ENCODE measurements around the gene MYH14. TPM values are rescaled to one million over a fixed set of nuclear protein-coding genes. Genes with fewer than 3 reads are reported as not detected.

The MYH14 gene
- total RNA-seq, 1 donor from 2014 or later: not detected

DNA sequence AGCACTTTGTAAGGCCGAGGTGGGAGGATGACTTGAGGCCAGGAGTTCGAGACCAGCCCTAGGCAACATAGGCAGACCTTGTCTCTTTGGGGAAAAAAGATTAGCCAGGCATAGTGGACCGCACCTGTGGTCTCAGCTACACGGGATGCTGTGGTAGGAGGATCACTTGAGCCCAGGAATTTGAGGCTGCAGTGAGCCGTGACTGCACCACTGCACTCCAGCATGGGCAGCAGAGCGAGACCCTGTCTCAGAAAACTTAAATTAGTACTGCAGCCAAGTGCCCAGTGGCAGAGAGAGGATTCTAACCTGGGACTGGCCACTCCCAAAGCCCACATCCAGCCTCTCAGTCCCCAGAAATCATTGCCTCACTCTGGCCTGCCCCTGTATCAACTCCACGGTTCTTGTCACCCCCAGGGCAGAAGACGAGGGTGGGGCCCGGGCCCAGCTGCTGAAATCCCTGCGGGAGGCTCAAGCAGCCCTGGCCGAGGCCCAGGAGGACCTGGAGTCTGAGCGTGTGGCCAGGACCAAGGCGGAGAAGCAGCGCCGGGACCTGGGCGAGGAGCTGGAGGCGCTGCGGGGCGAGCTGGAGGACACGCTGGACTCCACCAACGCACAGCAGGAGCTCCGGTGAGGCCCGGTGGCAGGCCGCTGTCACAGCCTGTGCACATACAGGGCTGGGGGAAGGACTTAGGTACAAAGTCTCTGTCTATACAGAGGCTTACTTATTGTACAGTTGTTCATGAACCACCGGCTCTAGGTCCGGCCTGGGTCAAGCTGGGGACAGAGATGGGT is 72.4 kb downstream of the MYH14 start:
- H3K36me3 Mint-ChIP-seq (ENCODE audit: low read depth, unreplicated experiment): peaks cover 20% of the 10 kb centered on the region
- H3K27me3 Mint-ChIP-seq (ENCODE audit: unreplicated experiment): peaks cover 17% of the 10 kb centered on the region
- H3K27ac Mint-ChIP-seq (ENCODE audit: unreplicated experiment): no peak overlapping the region
- H3K9me3 Mint-ChIP-seq (ENCODE audit: unreplicated experiment): peaks cover 38% of the 10 kb centered on the region
- no peak for DNase-seq (ENCODE audit: low spot score)
- no peaks in the 10 kb centered on the region for H3K4me1 Mint-ChIP-seq (ENCODE audit: unreplicated experiment)
- TF ChIP-seq, protein P1, sequence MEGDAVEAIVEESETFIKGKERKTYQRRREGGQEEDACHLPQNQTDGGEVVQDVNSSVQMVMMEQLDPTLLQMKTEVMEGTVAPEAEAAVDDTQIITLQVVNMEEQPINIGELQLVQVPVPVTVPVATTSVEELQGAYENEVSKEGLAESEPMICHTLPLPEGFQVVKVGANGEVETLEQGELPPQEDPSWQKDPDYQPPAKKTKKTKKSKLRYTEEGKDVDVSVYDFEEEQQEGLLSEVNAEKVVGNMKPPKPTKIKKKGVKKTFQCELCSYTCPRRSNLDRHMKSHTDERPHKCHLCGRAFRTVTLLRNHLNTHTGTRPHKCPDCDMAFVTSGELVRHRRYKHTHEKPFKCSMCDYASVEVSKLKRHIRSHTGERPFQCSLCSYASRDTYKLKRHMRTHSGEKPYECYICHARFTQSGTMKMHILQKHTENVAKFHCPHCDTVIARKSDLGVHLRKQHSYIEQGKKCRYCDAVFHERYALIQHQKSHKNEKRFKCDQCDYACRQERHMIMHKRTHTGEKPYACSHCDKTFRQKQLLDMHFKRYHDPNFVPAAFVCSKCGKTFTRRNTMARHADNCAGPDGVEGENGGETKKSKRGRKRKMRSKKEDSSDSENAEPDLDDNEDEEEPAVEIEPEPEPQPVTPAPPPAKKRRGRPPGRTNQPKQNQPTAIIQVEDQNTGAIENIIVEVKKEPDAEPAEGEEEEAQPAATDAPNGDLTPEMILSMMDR (IDR thresholded peaks at IDR 0.05; ENCODE audit: unreplicated experiment): no peak
- no peak overlapping the region for H3K4me3 Mint-ChIP-seq (ENCODE audit: unreplicated experiment)

DNA sequence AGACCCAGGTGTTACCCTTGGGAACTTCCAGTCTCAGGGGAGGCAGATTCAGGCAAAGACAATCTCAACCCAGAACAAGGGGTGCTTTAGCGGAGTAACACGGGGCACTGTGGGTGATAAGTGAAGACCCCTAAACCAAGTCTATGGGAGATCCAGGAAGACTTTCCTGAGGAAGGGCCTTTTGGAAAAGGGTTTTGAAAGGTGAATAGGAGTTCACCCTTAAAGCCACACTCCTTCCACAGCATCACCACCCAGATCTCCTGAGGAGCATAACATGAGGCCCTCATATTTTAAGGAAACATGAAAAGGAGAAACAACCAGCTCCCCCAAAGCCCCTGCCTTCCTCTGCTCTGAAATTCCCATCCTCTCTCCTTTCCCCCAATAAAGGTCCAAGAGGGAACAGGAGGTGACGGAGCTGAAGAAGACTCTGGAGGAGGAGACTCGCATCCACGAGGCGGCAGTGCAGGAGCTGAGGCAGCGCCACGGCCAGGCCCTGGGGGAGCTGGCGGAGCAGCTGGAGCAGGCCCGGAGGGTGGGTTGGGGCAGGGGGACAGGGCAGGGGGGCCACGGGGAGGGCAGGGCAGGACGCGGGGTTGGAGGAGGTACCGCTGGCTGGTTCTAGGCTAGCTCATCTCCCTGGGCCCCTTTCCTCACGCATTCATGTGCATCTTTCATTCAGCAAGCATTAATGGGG is 73.1 kb downstream of the MYH14 start:
- peaks cover 19% of the 10 kb centered on the region for H3K27me3 Mint-ChIP-seq (ENCODE audit: unreplicated experiment)
- H3K4me1 Mint-ChIP-seq (ENCODE audit: unreplicated experiment): no peaks in the 10 kb centered on the region
- H3K27ac Mint-ChIP-seq (ENCODE audit: unreplicated experiment): no peak overlapping the region
- H3K4me3 Mint-ChIP-seq (ENCODE audit: unreplicated experiment): no peak overlapping the region
- H3K36me3 Mint-ChIP-seq (ENCODE audit: low read depth, unreplicated experiment): peaks cover 17% of the 10 kb centered on the region
- TF ChIP-seq, protein P1 (IDR thresholded peaks at IDR 0.05; ENCODE audit: unreplicated experiment): no peak
- DNase-seq (ENCODE audit: low spot score): no peak
- peaks cover 36% of the 10 kb centered on the region for H3K9me3 Mint-ChIP-seq (ENCODE audit: unreplicated experiment)

DNA sequence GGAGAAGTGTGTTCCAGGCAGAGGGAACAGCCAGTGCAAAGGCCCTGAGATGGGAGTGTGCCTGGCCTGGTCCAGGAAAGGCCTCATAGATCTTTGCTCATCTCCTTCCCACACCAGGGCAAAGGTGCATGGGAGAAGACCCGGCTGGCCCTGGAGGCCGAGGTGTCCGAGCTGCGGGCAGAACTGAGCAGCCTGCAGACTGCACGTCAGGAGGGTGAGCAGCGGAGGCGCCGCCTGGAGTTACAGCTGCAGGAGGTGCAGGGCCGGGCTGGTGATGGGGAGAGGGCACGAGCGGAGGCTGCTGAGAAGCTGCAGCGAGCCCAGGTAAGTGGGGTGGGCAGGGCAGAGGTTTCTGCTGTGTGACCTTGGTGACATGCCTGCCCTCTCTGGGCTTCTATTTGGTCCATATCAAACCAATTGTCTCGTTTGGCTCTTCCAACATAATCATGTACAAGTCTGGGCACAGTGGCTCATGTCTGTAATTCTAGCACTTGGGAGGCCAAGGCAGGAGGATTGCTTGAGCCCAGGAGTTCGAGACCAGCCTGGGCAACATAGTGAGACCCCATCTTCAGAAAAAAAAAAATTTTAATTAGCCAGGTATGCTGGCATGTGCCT is 74.7 kb downstream of the MYH14 start:
- no peak for DNase-seq (ENCODE audit: low spot score)
- Mint-ChIP-seq H3K27me3 (ENCODE audit: unreplicated experiment) (peaks cover 15% of the 10 kb centered on the region), H3K4me3 (ENCODE audit: unreplicated experiment) (no peak overlapping the region), H3K4me1 (ENCODE audit: unreplicated experiment) (no peaks in the 10 kb centered on the region), H3K9me3 (ENCODE audit: unreplicated experiment) (peaks cover 31% of the 10 kb centered on the region), H3K27ac (ENCODE audit: unreplicated experiment) (no peak overlapping the region), H3K36me3 (ENCODE audit: low read depth, unreplicated experiment) (peaks cover 10% of the 10 kb centered on the region)
- TF ChIP-seq, protein P1 (IDR thresholded peaks at IDR 0.05; ENCODE audit: unreplicated experiment): no peak

DNA sequence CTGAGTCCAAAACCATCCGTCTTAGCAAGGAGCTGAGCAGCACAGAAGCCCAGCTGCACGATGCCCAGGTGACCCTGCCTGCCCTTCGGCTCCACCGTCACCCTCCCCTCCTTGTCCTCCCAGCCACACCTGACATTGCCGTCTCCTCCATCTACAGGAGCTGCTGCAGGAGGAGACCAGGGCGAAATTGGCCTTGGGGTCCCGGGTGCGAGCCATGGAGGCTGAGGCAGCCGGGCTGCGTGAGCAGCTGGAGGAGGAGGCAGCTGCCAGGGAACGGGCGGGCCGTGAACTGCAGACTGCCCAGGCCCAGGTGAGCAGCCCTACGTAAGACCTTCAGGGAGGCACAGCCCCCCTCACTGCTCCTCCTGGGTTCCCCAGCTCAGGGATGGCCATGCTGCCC is 76.7 kb downstream of the MYH14 start:
- no peak for DNase-seq (ENCODE audit: low spot score)
- H3K9me3 Mint-ChIP-seq (ENCODE audit: unreplicated experiment): peaks cover 28% of the 10 kb centered on the region
- TF ChIP-seq, protein P1 (IDR thresholded peaks at IDR 0.05; ENCODE audit: unreplicated experiment): no peak

More for the DNA sequence above, 76.7 kb downstream of the MYH14 start:
- Mint-ChIP-seq H3K27ac (ENCODE audit: unreplicated experiment) (no peak overlapping the region), H3K36me3 (ENCODE audit: low read depth, unreplicated experiment) (peaks cover 12% of the 10 kb centered on the region), H3K4me3 (ENCODE audit: unreplicated experiment) (no peak overlapping the region), H3K27me3 (ENCODE audit: unreplicated experiment) (peaks cover 9% of the 10 kb centered on the region), H3K4me1 (ENCODE audit: unreplicated experiment) (no peaks in the 10 kb centered on the region)

All from endothelial cell (in vitro differentiated cells).